Brain microvascular endothelial cell (primary cell): Measurements from ENCODE around the gene CAVIN1.

ENCODE experiments used
- DNase-seq: peaks from one replicate; pipeline ENCODE4 v3.0.0-alpha.2; 2020
- H3K27ac ChIP-seq: fragments of 250-450 bp; sonication (Bioruptor Pico); 2 replicates; pipeline ENCODE4 v1.5.1; 2020; ENCODE audit warnings: mild to moderate bottlenecking, moderate library complexity
- H3K27me3 ChIP-seq: fragments of 250-450 bp; sonication (Bioruptor Pico); replicated peaks from 2 replicates; pipeline ENCODE4 v1.5.1; 2020; ENCODE audit warnings: mild to moderate bottlenecking
- H3K36me3 ChIP-seq: fragments of 250-450 bp; sonication (Bioruptor Pico); replicated peaks from 2 replicates; pipeline ENCODE4 v1.5.1; 2020; ENCODE audit warnings: mild to moderate bottlenecking
- H3K4me3 ChIP-seq: 2 replicates; pipeline ENCODE4 v1.5.1; 2011; ENCODE audit warnings: low read depth, mild to moderate bottlenecking, control low read depth, low read length, moderate library complexity
- in situ Hi-C: cut with HindIII; loops from 2 replicates; pipeline ENCODE4 v1.10.0; 2017; ENCODE audit warnings: low sequenced_read_pairs, low pct_ligation_motif_present
- TF ChIP-seq, protein P1 (sequence below): IDR thresholded peaks from 2 replicates; pipeline ENCODE4 v1.5.1; 2011; ENCODE audit warnings: low read depth, mild to moderate bottlenecking, moderate library complexity, low read length, control low read depth, inconsistent platforms; ENCODE audit errors: missing control alignments

Gene CAVIN1

DNA sequence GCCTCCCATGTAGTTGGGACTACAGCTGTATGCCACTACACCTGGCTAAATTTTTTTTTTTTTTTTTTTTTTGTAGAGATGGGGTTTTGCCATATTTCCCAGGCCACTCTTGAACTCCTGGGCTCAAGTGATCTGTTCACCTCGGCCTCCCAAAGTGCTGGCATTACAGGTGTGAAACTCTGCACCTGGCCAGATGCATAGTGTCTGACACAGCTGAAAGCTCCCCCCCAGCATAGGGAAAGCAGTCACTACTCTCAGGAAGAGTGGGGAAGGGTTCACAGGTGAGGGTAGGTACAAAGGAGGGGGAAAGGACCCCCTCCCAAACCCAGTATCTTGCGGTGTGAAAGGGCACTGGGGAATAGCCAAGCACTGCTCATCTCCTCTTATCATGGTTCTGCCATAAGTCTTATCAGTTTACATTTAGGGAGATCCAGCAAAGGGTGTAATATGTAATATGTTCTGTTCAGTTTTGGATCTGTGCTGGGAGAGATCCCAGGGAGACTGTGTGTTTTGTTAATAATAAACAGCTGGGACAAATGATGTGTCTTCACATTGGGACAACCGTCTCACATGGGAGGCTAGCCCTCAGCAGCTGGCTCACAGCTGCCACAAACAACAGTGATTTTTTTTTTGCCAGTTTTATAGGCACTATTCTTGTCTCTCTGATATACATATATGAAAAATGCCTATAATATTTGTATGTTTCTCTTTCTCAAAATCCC is 6.8 kb upstream of the CAVIN1 start:
- in situ Hi-C loops = no loop called here
- no peak overlapping the region for H3K4me3 ChIP-seq
- H3K27me3 ChIP-seq = no peaks in the 10 kb centered on the region
- H3K36me3 ChIP-seq = no peaks in the 10 kb centered on the region
- TF ChIP-seq, protein P1, sequence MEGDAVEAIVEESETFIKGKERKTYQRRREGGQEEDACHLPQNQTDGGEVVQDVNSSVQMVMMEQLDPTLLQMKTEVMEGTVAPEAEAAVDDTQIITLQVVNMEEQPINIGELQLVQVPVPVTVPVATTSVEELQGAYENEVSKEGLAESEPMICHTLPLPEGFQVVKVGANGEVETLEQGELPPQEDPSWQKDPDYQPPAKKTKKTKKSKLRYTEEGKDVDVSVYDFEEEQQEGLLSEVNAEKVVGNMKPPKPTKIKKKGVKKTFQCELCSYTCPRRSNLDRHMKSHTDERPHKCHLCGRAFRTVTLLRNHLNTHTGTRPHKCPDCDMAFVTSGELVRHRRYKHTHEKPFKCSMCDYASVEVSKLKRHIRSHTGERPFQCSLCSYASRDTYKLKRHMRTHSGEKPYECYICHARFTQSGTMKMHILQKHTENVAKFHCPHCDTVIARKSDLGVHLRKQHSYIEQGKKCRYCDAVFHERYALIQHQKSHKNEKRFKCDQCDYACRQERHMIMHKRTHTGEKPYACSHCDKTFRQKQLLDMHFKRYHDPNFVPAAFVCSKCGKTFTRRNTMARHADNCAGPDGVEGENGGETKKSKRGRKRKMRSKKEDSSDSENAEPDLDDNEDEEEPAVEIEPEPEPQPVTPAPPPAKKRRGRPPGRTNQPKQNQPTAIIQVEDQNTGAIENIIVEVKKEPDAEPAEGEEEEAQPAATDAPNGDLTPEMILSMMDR = no peak
- no peak for DNase-seq
- H3K27ac ChIP-seq = no peak overlapping the region

DNA sequence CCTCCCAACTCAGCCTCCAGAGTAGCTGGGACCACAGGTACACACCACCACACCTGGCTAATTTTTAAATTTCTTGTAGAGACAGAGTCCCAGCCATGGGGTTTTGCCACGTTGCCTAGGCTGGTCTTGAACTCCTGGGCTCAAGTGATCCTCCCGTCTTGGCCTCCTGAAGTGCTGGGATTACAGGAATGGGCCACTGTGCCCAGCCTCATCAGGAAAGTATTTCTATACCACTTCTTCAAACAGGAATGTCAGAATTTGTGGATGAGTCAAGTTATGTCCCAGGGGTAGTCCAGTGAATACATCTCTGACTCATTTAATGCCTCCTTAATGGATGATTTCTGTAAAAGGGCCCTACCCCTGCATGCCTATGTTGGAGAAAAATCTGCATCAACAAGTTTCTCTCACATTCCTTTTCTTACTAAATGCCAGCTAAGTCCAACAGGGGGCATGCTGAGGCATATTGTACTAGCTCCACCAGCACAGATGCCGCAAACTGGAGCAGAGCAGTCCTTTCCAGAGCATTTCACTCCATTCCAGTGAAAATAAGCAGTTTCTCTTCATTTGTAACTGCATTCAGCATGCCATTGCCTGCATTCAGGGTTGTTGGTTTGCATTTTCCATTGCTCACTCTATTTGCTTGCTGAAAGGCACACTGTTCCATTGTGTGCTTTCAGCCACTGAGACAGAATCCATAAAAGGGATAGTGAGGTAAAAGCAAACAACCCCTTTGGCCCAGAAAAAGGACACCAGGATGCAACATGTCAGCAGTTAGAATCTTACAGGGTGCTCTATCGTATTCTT is 5.3 kb upstream of the CAVIN1 start:
- TF ChIP-seq, protein P1 = peak; percentile 85
- in situ Hi-C loops = no loop called here
- peak; percentile 95 for DNase-seq

DNA sequence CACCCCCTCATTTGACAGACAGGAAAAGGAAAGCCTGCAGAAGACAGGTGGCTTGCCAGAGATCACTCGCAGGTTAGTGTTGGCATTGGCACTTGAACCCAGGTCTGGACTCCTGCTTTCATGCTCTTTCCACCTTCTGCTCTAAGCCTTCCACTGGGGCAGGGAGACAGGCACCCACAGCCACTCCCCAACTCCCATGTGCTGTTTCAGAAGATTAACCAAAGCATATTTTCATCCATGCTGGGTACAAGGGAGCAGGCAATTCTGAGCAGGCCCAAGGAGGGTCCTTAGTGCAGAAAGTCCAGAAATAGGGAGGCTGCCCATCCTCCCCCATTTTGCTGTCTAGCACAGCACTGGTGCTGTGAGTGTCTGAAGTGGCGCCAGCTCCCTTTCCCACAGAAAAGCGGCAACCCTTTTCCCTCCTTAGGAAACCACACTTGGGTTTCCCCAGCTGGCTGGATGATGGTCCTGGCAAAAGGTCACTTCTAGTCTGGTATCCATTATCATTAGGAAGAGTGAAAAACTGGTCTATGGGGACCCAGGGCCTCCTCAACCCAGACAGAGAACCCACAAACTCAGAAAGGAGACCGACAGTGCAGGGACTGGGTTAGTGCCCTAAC is 2.0 kb upstream of the CAVIN1 start:
- Histone ChIP-seq H3K27me3 (no peaks in the 10 kb centered on the region), H3K27ac (no peak overlapping the region), H3K4me3 (no peak overlapping the region), H3K36me3 (peaks cover 3% of the 10 kb centered on the region)
- TF ChIP-seq, protein P1 = no peak
- in situ Hi-C loops = no loop called here
- DNase-seq = no peak

More for the DNA sequence above, 5.3 kb upstream of the CAVIN1 start:
- Histone ChIP-seq H3K4me3 (no peak overlapping the region), H3K36me3 (no peaks in the 10 kb centered on the region), H3K27ac (no peak overlapping the region), H3K27me3 (no peaks in the 10 kb centered on the region)

DNA sequence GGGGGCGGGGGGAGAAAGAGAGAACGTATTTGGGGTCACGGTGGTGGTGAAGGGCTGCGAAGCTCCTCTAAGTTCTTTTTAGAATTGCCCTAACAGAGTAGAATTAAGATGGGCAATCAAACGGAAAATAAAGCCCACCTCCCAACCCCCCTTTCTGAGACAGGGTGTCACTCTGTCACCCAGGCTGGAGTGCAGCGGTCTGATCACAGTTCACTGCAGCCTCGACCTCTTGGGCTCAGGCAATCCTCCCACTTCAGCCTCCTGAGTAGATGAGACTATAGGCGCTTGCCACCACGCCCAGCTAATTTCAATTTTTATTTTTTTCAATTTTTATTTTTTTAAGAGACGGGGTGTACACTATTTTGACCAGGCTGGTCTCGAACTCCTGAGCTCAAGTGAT is 710 bp upstream of the CAVIN1 start:
- no peak overlapping the region for H3K27ac ChIP-seq
- in situ Hi-C loops = no loop called here
- peaks cover 3% of the 10 kb centered on the region for H3K36me3 ChIP-seq
- TF ChIP-seq, protein P1 = no peak
- H3K27me3 ChIP-seq = no peaks in the 10 kb centered on the region
- H3K4me3 ChIP-seq = peak overlapping the region; percentile 97
- DNase-seq = no peak

DNA sequence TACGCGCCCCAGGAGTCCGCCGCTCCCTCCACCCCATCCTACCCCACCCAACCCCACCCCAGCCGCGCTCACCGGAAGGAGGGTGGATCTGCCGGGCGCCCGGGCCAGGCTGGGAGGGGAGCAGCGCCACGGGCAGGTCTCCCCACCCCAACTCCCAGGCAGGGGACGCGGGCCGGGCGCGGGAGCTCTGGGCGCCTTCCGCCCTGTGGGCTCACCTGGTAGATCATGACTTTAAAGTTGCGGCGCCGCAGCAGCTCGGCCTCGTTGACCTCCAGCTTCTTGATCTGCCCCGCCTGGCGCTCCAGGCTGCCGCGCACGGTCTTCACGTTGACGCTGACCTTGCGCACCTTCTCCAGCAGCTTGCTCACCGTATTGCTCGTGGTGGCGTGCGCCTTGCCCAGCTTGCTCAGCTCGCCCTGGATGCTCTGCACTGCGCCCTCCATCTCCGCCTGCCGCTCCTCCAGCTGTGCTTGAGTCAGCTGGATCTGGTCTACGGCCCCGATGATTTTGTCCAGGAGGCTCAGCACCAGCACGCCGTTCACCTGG is 571 bp downstream of the CAVIN1 start:
- Histone ChIP-seq H3K27me3 (no peaks in the 10 kb centered on the region), H3K4me3 (peak overlapping the region; percentile 97), H3K36me3 (peaks cover 3% of the 10 kb centered on the region), H3K27ac (peak overlapping the region; percentile 87)
- in situ Hi-C loops = no loop called here
- DNase-seq = no peak
- TF ChIP-seq, protein P1 = no peak
